ENCODE results near the gene SLMAP.
"Not testable (repeated sequence)": the region's sequence is repeated elsewhere in the genome, so short reads cannot be mapped to it uniquely, and the experiment has no call there.

SLMAP gene

GRCh38 chr3:57863380-57863779 lies 107.3 kb downstream of the SLMAP start:
- Histone ChIP-seq H3K4me3 (ENCODE audit: low read depth in 1 of 5, low read length in 5 of 5) (no peak overlapping the region), H3K27me3 (ENCODE audit: control insufficient read depth in 5 of 5, insufficient read depth in 4 of 5, low read length in 5 of 5) (no peaks in the 10 kb centered on the region), H3K27ac (ENCODE audit: low read depth, low read length) (no peak overlapping the region), H3K9me3 (ENCODE audit: control insufficient read depth in 5 of 5, low read length in 5 of 5) (no peaks in the 10 kb centered on the region), H3K4me1 (ENCODE audit: control insufficient read depth in 5 of 5, insufficient read depth in 5 of 5, low read length in 5 of 5) (no peaks in the 10 kb centered on the region), H3K36me3 (ENCODE audit: control insufficient read depth in 5 of 5, insufficient read depth in 5 of 5, low read length in 5 of 5) (peaks cover 13 to 29% (median 20%) of the 10 kb centered on the region in 5 donors), H3K9ac (ENCODE audit: low read length in 5 of 5) (no peak overlapping the region)

- peaks cover 13 to 21% (median 16%) of the 10 kb centered on the region in 5 donors for H3K36me3 ChIP-seq (ENCODE audit: control insufficient read depth in 5 of 5, insufficient read depth in 5 of 5, low read length in 5 of 5)
- no peaks in the 10 kb centered on the region for H3K9me3 ChIP-seq (ENCODE audit: control insufficient read depth in 5 of 5, low read length in 5 of 5)
- no peaks in the 10 kb centered on the region for H3K27me3 ChIP-seq (ENCODE audit: control insufficient read depth in 5 of 5, insufficient read depth in 4 of 5, low read length in 5 of 5)
- H3K4me3 ChIP-seq (ENCODE audit: low read depth in 1 of 5, low read length in 5 of 5): no peak overlapping the region
- no peak overlapping the region for H3K27ac ChIP-seq (ENCODE audit: low read depth, low read length)
- no peak overlapping the region for H3K9ac ChIP-seq (ENCODE audit: low read length in 5 of 5)
- no peaks in the 10 kb centered on the region for H3K4me1 ChIP-seq (ENCODE audit: control insufficient read depth in 5 of 5, insufficient read depth in 5 of 5, low read length in 5 of 5)
Observed at GRCh38 chr3:57864853-57865252, 108.7 kb downstream of the SLMAP start.

- H3K9ac ChIP-seq (ENCODE audit: low read length in 5 of 5); H3K4me3 ChIP-seq (ENCODE audit: low read depth in 1 of 5, low read length in 5 of 5); H3K4me1 ChIP-seq (ENCODE audit: control insufficient read depth in 5 of 5, insufficient read depth in 5 of 5, low read length in 5 of 5); H3K9me3 ChIP-seq (ENCODE audit: control insufficient read depth in 5 of 5, low read length in 5 of 5); H3K27me3 ChIP-seq (ENCODE audit: control insufficient read depth in 5 of 5, insufficient read depth in 4 of 5, low read length in 5 of 5); H3K27ac ChIP-seq (ENCODE audit: low read depth, low read length): not testable (repeated sequence)
- H3K36me3 ChIP-seq (ENCODE audit: control insufficient read depth in 5 of 5, insufficient read depth in 5 of 5, low read length in 5 of 5): peaks cover 3 to 10% (median 9%) of the 10 kb centered on the region in 5 donors
Observed at GRCh38 chr3:57869110-57869509, 113.0 kb downstream of the SLMAP start.

- no peaks in the 10 kb centered on the region for H3K9me3 ChIP-seq (ENCODE audit: control insufficient read depth in 5 of 5, low read length in 5 of 5)
- H3K27me3 ChIP-seq (ENCODE audit: control insufficient read depth in 5 of 5, insufficient read depth in 4 of 5, low read length in 5 of 5): no peaks in the 10 kb centered on the region
- H3K9ac ChIP-seq (ENCODE audit: low read length in 5 of 5): no peak overlapping the region
- H3K4me3 ChIP-seq (ENCODE audit: low read depth in 1 of 5, low read length in 5 of 5): no peak overlapping the region
- peaks cover 0 to 5% (median 0%) of the 10 kb centered on the region in 5 donors for H3K36me3 ChIP-seq (ENCODE audit: control insufficient read depth in 5 of 5, insufficient read depth in 5 of 5, low read length in 5 of 5)
- H3K27ac ChIP-seq (ENCODE audit: low read depth, low read length): no peak overlapping the region
- no peaks in the 10 kb centered on the region for H3K4me1 ChIP-seq (ENCODE audit: control insufficient read depth in 5 of 5, insufficient read depth in 5 of 5, low read length in 5 of 5)
Observed at GRCh38 chr3:57872606-57873005, 116.5 kb downstream of the SLMAP start.

GRCh38 chr3:57876632-57877031 lies 120.5 kb downstream of the SLMAP start:
- Histone ChIP-seq H3K36me3 (ENCODE audit: control insufficient read depth in 5 of 5, insufficient read depth in 5 of 5, low read length in 5 of 5) (peaks cover 0 to 5% (median 0%) of the 10 kb centered on the region in 5 donors), H3K9me3 (ENCODE audit: control insufficient read depth in 5 of 5, low read length in 5 of 5) (no peaks in the 10 kb centered on the region)

GRCh38 chr3:57877116-57877515 lies 121.0 kb downstream of the SLMAP start:
- Histone ChIP-seq H3K9ac (ENCODE audit: low read length in 5 of 5) (no peak overlapping the region), H3K36me3 (ENCODE audit: control insufficient read depth in 5 of 5, insufficient read depth in 5 of 5, low read length in 5 of 5) (peaks cover 0 to 5% (median 0%) of the 10 kb centered on the region in 5 donors), H3K4me1 (ENCODE audit: control insufficient read depth in 5 of 5, insufficient read depth in 5 of 5, low read length in 5 of 5) (no peaks in the 10 kb centered on the region), H3K9me3 (ENCODE audit: control insufficient read depth in 5 of 5, low read length in 5 of 5) (no peaks in the 10 kb centered on the region), H3K27me3 (ENCODE audit: control insufficient read depth in 5 of 5, insufficient read depth in 4 of 5, low read length in 5 of 5) (no peaks in the 10 kb centered on the region), H3K27ac (ENCODE audit: low read depth, low read length) (no peak overlapping the region), H3K4me3 (ENCODE audit: low read depth in 1 of 5, low read length in 5 of 5) (no peak overlapping the region)

More at GRCh38 chr3:57876632-57877031, 120.5 kb downstream of the SLMAP start:
- Histone ChIP-seq H3K27me3 (ENCODE audit: control insufficient read depth in 5 of 5, insufficient read depth in 4 of 5, low read length in 5 of 5) (no peaks in the 10 kb centered on the region), H3K4me1 (ENCODE audit: control insufficient read depth in 5 of 5, insufficient read depth in 5 of 5, low read length in 5 of 5) (no peaks in the 10 kb centered on the region), H3K27ac (ENCODE audit: low read depth, low read length) (no peak overlapping the region), H3K4me3 (ENCODE audit: low read depth in 1 of 5, low read length in 5 of 5) (no peak overlapping the region), H3K9ac (ENCODE audit: low read length in 5 of 5) (no peak overlapping the region)

- not testable (repeated sequence) for H3K9me3 ChIP-seq (ENCODE audit: control insufficient read depth in 5 of 5, low read length in 5 of 5); H3K4me1 ChIP-seq (ENCODE audit: control insufficient read depth in 5 of 5, insufficient read depth in 5 of 5, low read length in 5 of 5); H3K4me3 ChIP-seq (ENCODE audit: low read depth in 1 of 5, low read length in 5 of 5); H3K27me3 ChIP-seq (ENCODE audit: control insufficient read depth in 5 of 5, insufficient read depth in 4 of 5, low read length in 5 of 5); H3K9ac ChIP-seq (ENCODE audit: low read length in 5 of 5); H3K27ac ChIP-seq (ENCODE audit: low read depth, low read length); H3K36me3 ChIP-seq (ENCODE audit: control insufficient read depth in 5 of 5, insufficient read depth in 5 of 5, low read length in 5 of 5)
Observed at GRCh38 chr3:57884436-57884835, 128.3 kb downstream of the SLMAP start.

GRCh38 chr3:57889807-57890206 lies 133.7 kb downstream of the SLMAP start:
- H3K36me3 ChIP-seq (ENCODE audit: control insufficient read depth in 5 of 5, insufficient read depth in 5 of 5, low read length in 5 of 5): peaks cover 0 to 11% (median 4%) of the 10 kb centered on the region in 5 donors
- H3K9ac ChIP-seq (ENCODE audit: low read length in 5 of 5): no peak overlapping the region
- H3K27ac ChIP-seq (ENCODE audit: low read depth, low read length): no peak overlapping the region
- no peaks in the 10 kb centered on the region for H3K9me3 ChIP-seq (ENCODE audit: control insufficient read depth in 5 of 5, low read length in 5 of 5)
- H3K4me1 ChIP-seq (ENCODE audit: control insufficient read depth in 5 of 5, insufficient read depth in 5 of 5, low read length in 5 of 5): peaks cover 0 to 4% (median 0%) of the 10 kb centered on the region in 5 donors
- H3K27me3 ChIP-seq (ENCODE audit: control insufficient read depth in 5 of 5, insufficient read depth in 4 of 5, low read length in 5 of 5): no peaks in the 10 kb centered on the region
- H3K4me3 ChIP-seq (ENCODE audit: low read depth in 1 of 5, low read length in 5 of 5): no peak overlapping the region

- peaks cover 0 to 4% (median 0%) of the 10 kb centered on the region in 5 donors for H3K4me1 ChIP-seq (ENCODE audit: control insufficient read depth in 5 of 5, insufficient read depth in 5 of 5, low read length in 5 of 5)
- no peak overlapping the region for H3K27ac ChIP-seq (ENCODE audit: low read depth, low read length)
- H3K9ac ChIP-seq (ENCODE audit: low read length in 5 of 5): no peak overlapping the region
- H3K27me3 ChIP-seq (ENCODE audit: control insufficient read depth in 5 of 5, insufficient read depth in 4 of 5, low read length in 5 of 5): no peaks in the 10 kb centered on the region
- H3K9me3 ChIP-seq (ENCODE audit: control insufficient read depth in 5 of 5, low read length in 5 of 5): no peaks in the 10 kb centered on the region
- peaks cover 0 to 8% (median 4%) of the 10 kb centered on the region in 5 donors for H3K36me3 ChIP-seq (ENCODE audit: control insufficient read depth in 5 of 5, insufficient read depth in 5 of 5, low read length in 5 of 5)
- H3K4me3 ChIP-seq (ENCODE audit: low read depth in 1 of 5, low read length in 5 of 5): no peak overlapping the region
Observed at GRCh38 chr3:57890874-57891273, 134.8 kb downstream of the SLMAP start.

- no peaks in the 10 kb centered on the region for H3K9me3 ChIP-seq (ENCODE audit: control insufficient read depth in 5 of 5, low read length in 5 of 5)
- H3K27me3 ChIP-seq (ENCODE audit: control insufficient read depth in 5 of 5, insufficient read depth in 4 of 5, low read length in 5 of 5): no peaks in the 10 kb centered on the region
- peaks cover 0 to 7% (median 0%) of the 10 kb centered on the region in 5 donors for H3K4me1 ChIP-seq (ENCODE audit: control insufficient read depth in 5 of 5, insufficient read depth in 5 of 5, low read length in 5 of 5)
- H3K27ac ChIP-seq (ENCODE audit: low read depth, low read length): no peak overlapping the region
- no peak overlapping the region for H3K4me3 ChIP-seq (ENCODE audit: low read depth in 1 of 5, low read length in 5 of 5)
- no peak overlapping the region for H3K9ac ChIP-seq (ENCODE audit: low read length in 5 of 5)
- peaks cover 0 to 10% (median 6%) of the 10 kb centered on the region in 5 donors for H3K36me3 ChIP-seq (ENCODE audit: control insufficient read depth in 5 of 5, insufficient read depth in 5 of 5, low read length in 5 of 5)
Observed at GRCh38 chr3:57892423-57892822, 136.3 kb downstream of the SLMAP start.

GRCh38 chr3:57893156-57893555 lies 137.0 kb downstream of the SLMAP start:
- Histone ChIP-seq H3K4me1 (ENCODE audit: control insufficient read depth in 5 of 5, insufficient read depth in 5 of 5, low read length in 5 of 5) (peaks cover 0 to 7% (median 0%) of the 10 kb centered on the region in 5 donors), H3K27ac (ENCODE audit: low read depth, low read length) (no peak overlapping the region), H3K9ac (ENCODE audit: low read length in 5 of 5) (no peak overlapping the region), H3K27me3 (ENCODE audit: control insufficient read depth in 5 of 5, insufficient read depth in 4 of 5, low read length in 5 of 5) (no peaks in the 10 kb centered on the region), H3K9me3 (ENCODE audit: control insufficient read depth in 5 of 5, low read length in 5 of 5) (no peaks in the 10 kb centered on the region), H3K36me3 (ENCODE audit: control insufficient read depth in 5 of 5, insufficient read depth in 5 of 5, low read length in 5 of 5) (peaks cover 0 to 7% (median 3%) of the 10 kb centered on the region in 5 donors), H3K4me3 (ENCODE audit: low read depth in 1 of 5, low read length in 5 of 5) (no peak overlapping the region)
